ENCODE results near the gene TMEM181. TPM values are rescaled to one million over a fixed set of nuclear protein-coding genes. Genes with fewer than 3 reads are reported as not detected.
A peak's percentile ranks its signal among the peaks of the same experiment; 100 is the strongest.

Gene TMEM181
- total and polyA plus RNA-seq, 2 of the 13 experiments (the other 11 are each of a cell fraction or from before 2014, with no cell fraction given): 59.1 to 108 TPM

DNA sequence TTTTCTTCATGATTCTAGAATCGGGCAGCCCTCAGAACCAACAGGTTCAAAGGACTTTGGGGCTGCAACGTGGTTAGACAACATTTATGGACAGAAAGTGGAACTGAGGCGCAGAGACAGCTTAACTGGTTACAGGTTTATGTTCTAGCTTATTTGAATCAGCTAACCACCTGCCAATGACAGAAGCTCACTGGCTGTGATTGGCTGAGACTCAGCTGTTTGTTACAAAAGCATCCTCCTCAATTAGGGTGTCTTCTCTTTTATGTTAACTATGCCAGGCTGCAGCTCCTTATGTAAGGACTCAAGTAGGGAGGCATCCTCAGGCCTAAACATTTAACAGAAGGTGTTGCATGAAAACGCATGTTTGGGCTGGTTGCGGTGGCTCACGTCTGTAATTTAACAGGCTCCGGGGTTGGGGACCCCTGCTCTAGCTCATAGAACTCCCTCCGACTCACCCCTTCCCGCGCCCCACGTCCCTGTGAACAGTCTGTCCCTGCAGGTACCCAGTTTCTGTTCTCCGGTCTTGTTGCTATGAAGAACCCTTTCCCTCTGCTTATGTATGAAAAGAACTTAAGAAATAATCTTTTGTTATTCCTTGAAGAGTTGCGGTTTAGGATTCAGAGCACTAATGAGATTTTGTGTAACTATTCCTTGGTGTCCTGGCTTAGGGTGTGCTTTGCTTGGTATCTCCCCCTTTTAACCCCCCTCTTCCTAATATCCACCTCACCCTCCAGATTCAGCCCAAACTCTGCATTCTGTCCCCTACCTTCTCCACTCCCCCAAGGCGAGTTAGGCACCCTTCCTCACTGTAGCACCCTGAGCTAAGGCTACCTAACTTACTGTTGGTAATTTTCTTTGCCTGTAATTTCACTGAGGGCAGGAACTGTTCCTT is 1.2 kb upstream of the TMEM181 start:
- no peaks in the 10 kb centered on the region for H3K27me3 ChIP-seq (ENCODE audit: control insufficient read depth in 1 of 2, insufficient read depth in 2 of 2, low read length in 2 of 2)
- peaks cover 35% of the 10 kb centered on the region for H3K79me2 ChIP-seq (ENCODE audit: insufficient read depth, low read length)
- in situ Hi-C loops (cut with HindIII; ENCODE audit: extremely low pct_ligation_motif_present, low pct_unique_long_range_greater_than_20kb): no loop called here
- intact Hi-C loops (cut with micrococcal nuclease; ENCODE audit: unreplicated experiment): no loop called here
- CTCF ChIA-PET (ENCODE audit: low intra/inter-chr PET ratio, low total read pairs): no interaction called here
- peak overlapping the region; percentile 88; the same call in 1 of the 2 replicates for H3K9ac ChIP-seq (ENCODE audit: insufficient read depth, low read depth, low read length)
- H3K4me3 ChIP-seq (replicated peaks in 1 of 3; ENCODE audit: insufficient read depth in 1 of 3, low read depth in 2 of 3, low read length in 3 of 3): no peak overlapping the region
- POLR2A ChIA-PET: interaction anchor here (0.7 to 3.1 kb wide), 9 partner anchors 10 to 86 kb away, joined by 3 to 12 read pairs (median 6); partner anchors contain the start of gene DYNLT1
- 94% methylated on average over 14 of the region's 14 CpGs for WGBS (ENCODE audit: low lambda C conversion rate)
- H3K36me3 ChIP-seq (replicated peaks in 1 of 2; ENCODE audit: control insufficient read depth in 1 of 2, insufficient read depth in 2 of 2, low read length in 2 of 2): no peaks in the 10 kb centered on the region
- no TSS peak for BruUV-seq (replicated peaks)
- no peak overlapping the region for H2AFZ ChIP-seq (ENCODE audit: low read length)
- FAIRE-seq: no peak
- H3K27ac ChIP-seq (ENCODE audit: extremely low read length, insufficient read depth, low read length): peak overlapping the region; percentile 82
- H3K4me1 ChIP-seq (ENCODE audit: insufficient read depth, low read length): peaks cover 87% of the 10 kb centered on the region
- no peak for DNase-seq (ENCODE audit: low spot score)
- peaks cover 24% of the 10 kb centered on the region for H4K20me1 ChIP-seq (ENCODE audit: insufficient read depth, low read length)
- H3K9me3 ChIP-seq (ENCODE audit: low read length): no peaks in the 10 kb centered on the region
- ATAC-seq: no peak
- peak overlapping the region; percentile 96 for H3K4me2 ChIP-seq (ENCODE audit: low read depth, low read length)
- TF ChIP-seq ZNF468 (CRISPR knock-in tag; IDR thresholded peaks at IDR 0.05): no peak
- TF ChIP-seq FOSL2 (CRISPR knock-in tag; IDR thresholded peaks at IDR 0.05): no peak
- no peak for TF ChIP-seq SMARCE1 (IDR thresholded peaks at IDR 0.05; ENCODE audit: borderline replicate concordance)
- peak; percentile 10; the same call in 1 of the 2 replicates for TF ChIP-seq ZNF292 (CRISPR knock-in tag; IDR thresholded peaks at IDR 0.05; ENCODE audit: borderline replicate concordance, low read depth)
- TF ChIP-seq SRF (IDR thresholded peaks at IDR 0.05; ENCODE audit: low read depth, low read length): no peak
- TF ChIP-seq SIX4 (CRISPR knock-in tag; IDR thresholded peaks at IDR 0.05): no peak
- no peak for TF ChIP-seq HIC2 (CRISPR knock-in tag; IDR thresholded peaks at IDR 0.05; ENCODE audit: low read depth)
- TF ChIP-seq TBX2 (CRISPR knock-in tag; IDR thresholded peaks at IDR 0.05; ENCODE audit: borderline replicate concordance): no peak
- TF ChIP-seq HNRNPH1 (optimal IDR thresholded peaks at IDR 0.05; ENCODE audit: low read depth, low read length): no peak
- peak; percentile 66 for TF ChIP-seq PCBP2 (optimal IDR thresholded peaks at IDR 0.05; ENCODE audit: low read depth, low read length, poor library complexity, severe bottlenecking)
- TF ChIP-seq PRPF4 (IDR thresholded peaks at IDR 0.05; ENCODE audit: low read depth, low read length, poor library complexity, severe bottlenecking): no peak
- TF ChIP-seq, protein P1, sequence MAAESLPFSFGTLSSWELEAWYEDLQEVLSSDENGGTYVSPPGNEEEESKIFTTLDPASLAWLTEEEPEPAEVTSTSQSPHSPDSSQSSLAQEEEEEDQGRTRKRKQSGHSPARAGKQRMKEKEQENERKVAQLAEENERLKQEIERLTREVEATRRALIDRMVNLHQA (CRISPR knock-in tag; IDR thresholded peaks at IDR 0.05): no peak
- no peak for TF ChIP-seq ZNF296 (CRISPR knock-in tag; conservative IDR thresholded peaks at IDR 0.05)
- no peak for TF ChIP-seq FOSL1 (CRISPR knock-in tag; IDR thresholded peaks at IDR 0.05; ENCODE audit: borderline replicate concordance)
- no peak for TF ChIP-seq YEATS2 (CRISPR knock-in tag; IDR thresholded peaks at IDR 0.05; ENCODE audit: borderline replicate concordance)
- 0 out of 2 replicates have a peak, but pooled peaks have one; percentile 23 for TF ChIP-seq CAMTA2 (CRISPR knock-in tag; IDR thresholded peaks at IDR 0.05; ENCODE audit: borderline replicate concordance)
- 0 out of 2 replicates have a peak, but pooled peaks have one; percentile 13 for TF ChIP-seq MIER3 (CRISPR knock-in tag; IDR thresholded peaks at IDR 0.05; ENCODE audit: borderline replicate concordance)
- TF ChIP-seq MZF1 (CRISPR knock-in tag; IDR thresholded peaks at IDR 0.05; ENCODE audit: borderline replicate concordance): no peak
- TF ChIP-seq FOXK1 (CRISPR knock-in tag; IDR thresholded peaks at IDR 0.05; ENCODE audit: borderline replicate concordance, low read depth): no peak
- TF ChIP-seq AGO1 (IDR thresholded peaks at IDR 0.05; ENCODE audit: low read depth, low read length, poor library complexity, severe bottlenecking): no peak

Measured in HepG2 (cell line).